Loucy (cell line): ENCODE results near the gene TMEM238.

Experiments
- H2AFZ ChIP-seq: fragments of 200-600 bp; sonication (generic); 2 replicates; pipeline ENCODE4 v1.6.0; 2016; ENCODE audit warnings: antibody characterized with exemption, mild to moderate bottlenecking, low read length, moderate library complexity
- H3F3A ChIP-seq: fragments of 200-600 bp; 2 replicates; pipeline ENCODE4 v1.6.0; 2016; ENCODE audit warnings: antibody characterized with exemption, low read depth, mild to moderate bottlenecking
- H3K27me3 ChIP-seq: fragments of 200-600 bp; sonication (generic); 2 replicates; pipeline ENCODE4 v1.6.1; 2014; ENCODE audit warnings: low read length, mild to moderate bottlenecking; ENCODE audit not compliant: insufficient read depth, poor library complexity, severe bottlenecking
- H3K36me3 ChIP-seq: fragments of 200-600 bp; sonication (generic); 2 replicates; pipeline ENCODE4 v1.6.1; 2016; ENCODE audit warnings: low read length; ENCODE audit not compliant: insufficient read depth
- H3K4me1 ChIP-seq: fragments of 200-600 bp; sonication (generic); 2 replicates; pipeline ENCODE4 v1.5.1; 2014; ENCODE audit warnings: low read length, mild to moderate bottlenecking; ENCODE audit not compliant: insufficient read depth, poor library complexity, severe bottlenecking
- H3K4me2 ChIP-seq: fragments of 200-600 bp; sonication (generic); 2 replicates; pipeline ENCODE4 v1.6.0; 2014; ENCODE audit warnings: antibody characterized with exemption, low read length, low read depth, mild to moderate bottlenecking; ENCODE audit not compliant: poor library complexity, severe bottlenecking
- H3K4me3 ChIP-seq: fragments of 200-600 bp; sonication (generic); 2 replicates; pipeline ENCODE4 v1.5.1; 2014; ENCODE audit warnings: low read length, mild to moderate bottlenecking, mixed read lengths; ENCODE audit not compliant: poor library complexity, severe bottlenecking
- H3K79me2 ChIP-seq: fragments of 200-600 bp; sonication (generic); 2 replicates; pipeline ENCODE4 v1.6.1; 2014; ENCODE audit warnings: low read length; ENCODE audit not compliant: insufficient read depth
- H3K9ac ChIP-seq: fragments of 200-600 bp; sonication (generic); 2 replicates; pipeline ENCODE4 v1.6.0; 2014; ENCODE audit warnings: mild to moderate bottlenecking, low read depth, low read length, moderate library complexity; ENCODE audit not compliant: poor library complexity, severe bottlenecking
- H3K9me2 ChIP-seq: fragments of 200-600 bp; sonication (generic); replicated peaks from 2 replicates; pipeline ENCODE4 v1.6.1; 2016; ENCODE audit warnings: low read depth, low read length, mixed read lengths
- H3K9me3 ChIP-seq: fragments of 200-600 bp; sonication (generic); 2 replicates; pipeline ENCODE4 v1.6.1; 2014; ENCODE audit warnings: mild to moderate bottlenecking, antibody characterized with exemption, low read length, low read depth; ENCODE audit not compliant: insufficient read depth
- H4K20me1 ChIP-seq: fragments of 200-600 bp; sonication (generic); 2 replicates; pipeline ENCODE4 v1.6.0; 2014; ENCODE audit warnings: antibody characterized with exemption, low read length, mild to moderate bottlenecking; ENCODE audit not compliant: insufficient read depth, poor library complexity, severe bottlenecking
- CTCF ChIP-seq: fragments of 200-600 bp; sonication (generic); conservative IDR thresholded peaks from 2 replicates; pipeline ENCODE4 v1.5.1; 2014; ENCODE audit warnings: mild to moderate bottlenecking, antibody characterized with exemption, low read length
- EZH2phosphoT487 ChIP-seq: fragments of 200-600 bp; IDR thresholded peaks from 2 replicates; pipeline ENCODE4 v1.6.1; 2018; ENCODE audit warnings: antibody characterized with exemption, mild to moderate bottlenecking, moderate library complexity, borderline replicate concordance

Gene TMEM238

GRCh38 chr19:55377356-55378131 is 6.5 kb downstream of the TMEM238 start:
- TF ChIP-seq CTCF (no peak), EZH2phosphoT487 (no peak)
- no peaks in the 10 kb centered on the region for H3K36me3 ChIP-seq
- no peak overlapping the region for H2AFZ ChIP-seq
- H3F3A ChIP-seq: no peaks in the 10 kb centered on the region
- no peak overlapping the region for H3K4me3 ChIP-seq
- peaks cover under 1% of the 10 kb centered on the region for H3K4me1 ChIP-seq
- H4K20me1 ChIP-seq: no peaks in the 10 kb centered on the region
- no peak overlapping the region for H3K4me2 ChIP-seq
- H3K9ac ChIP-seq: no peak overlapping the region
- H3K9me3 ChIP-seq: no peaks in the 10 kb centered on the region
- H3K9me2 ChIP-seq: no peaks in the 10 kb centered on the region
- no peaks in the 10 kb centered on the region for H3K27me3 ChIP-seq
- H3K79me2 ChIP-seq: peaks cover 5% of the 10 kb centered on the region; the same call in 1 of the 2 replicates

- H3K4me3 ChIP-seq: no peak within 1 kb of the TSS
- TF ChIP-seq EZH2phosphoT487 (no peak), CTCF (no peak)
- H3K36me3 ChIP-seq: no peaks in the 10 kb centered on the region
- H3K9ac ChIP-seq: no peak within 1 kb of the TSS
- H3K9me3 ChIP-seq: no peaks in the 10 kb centered on the region
- H3F3A ChIP-seq: no peaks in the 10 kb centered on the region
- H3K4me1 ChIP-seq: no peaks in the 10 kb centered on the region
- no peaks in the 10 kb centered on the region for H3K27me3 ChIP-seq
- H2AFZ ChIP-seq: no peak within 1 kb of the TSS
- no peak within 1 kb of the TSS for H3K4me2 ChIP-seq
- no peaks in the 10 kb centered on the region for H3K9me2 ChIP-seq
- H3K79me2 ChIP-seq: no peaks in the 10 kb centered on the region
- H4K20me1 ChIP-seq: no peaks in the 10 kb centered on the region
These were observed 7.7 kb downstream of the TMEM238 start, which contains the start of gene TMEM190 for GRCh38 chr19:55376241-55376933. Gene TMEM190 (plus strand): TSS chr19:55376826. CDS start chr19:55376854, 28 bp downstream.

- Histone ChIP-seq H3K4me3 (no peak overlapping the region), H3K4me2 (no peak overlapping the region), H3K27me3 (no peaks in the 10 kb centered on the region), H3K4me1 (no peaks in the 10 kb centered on the region), H3F3A (no peaks in the 10 kb centered on the region), H3K9me2 (no peaks in the 10 kb centered on the region), H3K36me3 (no peaks in the 10 kb centered on the region), H3K9ac (no peak overlapping the region), H2AFZ (no peak overlapping the region), H3K9me3 (no peaks in the 10 kb centered on the region), H4K20me1 (no peaks in the 10 kb centered on the region), H3K79me2 (no peaks in the 10 kb centered on the region)
- TF ChIP-seq CTCF (no peak), EZH2phosphoT487 (no peak)
These were observed 9.9 kb downstream of the TMEM238 start for GRCh38 chr19:55373993-55374757.
